ENCODE data around the gene RCVRN.

The RCVRN gene

GRCh38 chr17:9918804-9919352 lies 13.8 kb upstream of the RCVRN start:
- DNase-seq, result peak; percentile 96
- no peak for TF ChIP-seq CTCF (IDR thresholded peaks at IDR 0.05; ENCODE audit: low read depth, low read length)

GRCh38 chr17:9918352-9918751 lies 13.3 kb upstream of the RCVRN start:
- no peak for DNase-seq
- Histone ChIP-seq H3K27ac (peak overlapping the region; percentile 100), H3K4me3 (ENCODE audit: low read depth, low read length) (no peak overlapping the region), H3K27me3 (ENCODE audit: insufficient read depth, low read depth, severe bottlenecking) (no peaks in the 10 kb centered on the region), H3K36me3 (no peaks in the 10 kb centered on the region), H3K9me3 (ENCODE audit: severe bottlenecking) (no peaks in the 10 kb centered on the region)
- TF ChIP-seq CTCF (IDR thresholded peaks at IDR 0.05; ENCODE audit: low read depth, low read length), result no peak

More at GRCh38 chr17:9918804-9919352, 13.8 kb upstream of the RCVRN start:
- Histone ChIP-seq H3K9me3 (ENCODE audit: severe bottlenecking) (no peaks in the 10 kb centered on the region), H3K36me3 (no peaks in the 10 kb centered on the region), H3K27ac (peak overlapping the region; percentile 100), H3K27me3 (ENCODE audit: insufficient read depth, low read depth, severe bottlenecking) (no peaks in the 10 kb centered on the region), H3K4me3 (ENCODE audit: low read depth, low read length) (no peak overlapping the region)

- Histone ChIP-seq H3K27ac (peak overlapping the region; percentile 100), H3K36me3 (no peaks in the 10 kb centered on the region)
Measured at GRCh38 chr17:9917801-9918200, 12.7 kb upstream of the RCVRN start.

GRCh38 chr17:9917131-9917530 lies 12.1 kb upstream of the RCVRN start:
- H3K27ac ChIP-seq, result peak overlapping the region; percentile 100
- DNase-seq, result no peak
- no peaks in the 10 kb centered on the region for H3K27me3 ChIP-seq (ENCODE audit: insufficient read depth, low read depth, severe bottlenecking)
- TF ChIP-seq CTCF (IDR thresholded peaks at IDR 0.05; ENCODE audit: low read depth, low read length), result no peak
- no peak overlapping the region for H3K4me3 ChIP-seq (ENCODE audit: low read depth, low read length)
- H3K9me3 ChIP-seq (ENCODE audit: severe bottlenecking), result no peaks in the 10 kb centered on the region
- no peaks in the 10 kb centered on the region for H3K36me3 ChIP-seq

More at GRCh38 chr17:9917801-9918200, 12.7 kb upstream of the RCVRN start:
- Histone ChIP-seq H3K27me3 (ENCODE audit: insufficient read depth, low read depth, severe bottlenecking) (no peaks in the 10 kb centered on the region), H3K9me3 (ENCODE audit: severe bottlenecking) (no peaks in the 10 kb centered on the region), H3K4me3 (ENCODE audit: low read depth, low read length) (no peak overlapping the region)
- peak; percentile 38 for DNase-seq
- TF ChIP-seq CTCF (IDR thresholded peaks at IDR 0.05; ENCODE audit: low read depth, low read length), result no peak

GRCh38 chr17:9916108-9916507 lies 11.0 kb upstream of the RCVRN start:
- Histone ChIP-seq H3K27me3 (ENCODE audit: insufficient read depth, low read depth, severe bottlenecking) (no peaks in the 10 kb centered on the region), H3K9me3 (ENCODE audit: severe bottlenecking) (no peaks in the 10 kb centered on the region), H3K4me3 (ENCODE audit: low read depth, low read length) (no peak overlapping the region), H3K36me3 (no peaks in the 10 kb centered on the region), H3K27ac (peak overlapping the region; percentile 100)
- no peak for DNase-seq
- no peak for TF ChIP-seq CTCF (IDR thresholded peaks at IDR 0.05; ENCODE audit: low read depth, low read length)

GRCh38 chr17:9913476-9913875 lies 8.4 kb upstream of the RCVRN start:
- Histone ChIP-seq H3K9me3 (ENCODE audit: severe bottlenecking) (peaks cover 5% of the 10 kb centered on the region), H3K27ac (no peak overlapping the region; the same call in 1 of the 2 replicates), H3K27me3 (ENCODE audit: insufficient read depth, low read depth, severe bottlenecking) (no peaks in the 10 kb centered on the region), H3K4me3 (ENCODE audit: low read depth, low read length) (no peak overlapping the region), H3K36me3 (no peaks in the 10 kb centered on the region)
- DNase-seq, result no peak
- no peak for TF ChIP-seq CTCF (IDR thresholded peaks at IDR 0.05; ENCODE audit: low read depth, low read length)
